ENCODE results near the gene GPANK1. TPM values are rescaled to one million over a fixed set of nuclear protein-coding genes. Genes with fewer than 3 reads are reported as not detected.

GPANK1 gene
- total and polyA plus RNA-seq, 2 of the 4 experiments (the other 2 are of a cell fraction) = 6.1 to 13.8 TPM

Small RNA genes lying within 50 kb of the gene (microRNA-seq; reads per million reads assigned to microRNA genes)
- 0.37 to 1.0 reads per million in 2 experiments for gene MIR4646 (ENCODE audit: insufficient read depth in 1 of 2, insufficient read length in 1 of 2, unreplicated experiment in 1 of 2)
- 0 to 0.37 reads per million in 2 experiments for gene MIR6832 (ENCODE audit: insufficient read depth in 1 of 2, insufficient read length in 1 of 2, unreplicated experiment in 1 of 2)
- gene RF00019 (ENCODE audit: insufficient read depth, insufficient read length) = not detected
- 4.1 reads per million for gene SNORA38 (ENCODE audit: insufficient read depth, insufficient read length)
- not detected for gene UQCRHP1 (ENCODE audit: insufficient read depth, insufficient read length)

Small RNA genes lying within 50 kb of the gene (small RNA-seq; reads per million reads assigned to genes)
- gene MIR4646 (0 reads per million in 5 experiments), gene MIR6832 (0 to 0.76 (median 0) reads per million in 5 experiments), gene RF00019 (0 reads per million in 5 experiments), gene SNORA38 (6.6 to 379 (median 25.4) reads per million in 5 experiments), gene UQCRHP1 (0 reads per million in 5 experiments)

Other genes with a start within 250 kb of the GPANK1 start
Only the 30 nearest of the 37 such genes appear.
- not detected in 2 replicates for gene MCCD1, start 136.0 kb downstream of the GPANK1 start, total RNA-seq (2012; rRNA removed)
- gene MCCD1, start 136.0 kb downstream of the GPANK1 start, polyA plus RNA-seq (2012; rRNA removed) = not detected in 2 replicates
- 640 and 796 TPM in 2 replicates for gene DDX39B, start 123.0 kb downstream of the GPANK1 start, total RNA-seq (2012; rRNA removed)
- 371 and 477 TPM in 2 replicates for gene DDX39B, start 123.0 kb downstream of the GPANK1 start, polyA plus RNA-seq (2012; rRNA removed)
- 1.4 and 3.1 TPM in 2 replicates for gene ATP6V1G2, start 118.4 kb downstream of the GPANK1 start, total RNA-seq (2012; rRNA removed)
- 4.8 and 6.5 TPM in 2 replicates for gene ATP6V1G2, start 118.4 kb downstream of the GPANK1 start, polyA plus RNA-seq (2012; rRNA removed)
- gene NFKBIL1, start 117.4 kb downstream of the GPANK1 start, total RNA-seq (2012; rRNA removed) = 10.0 and 10.8 TPM in 2 replicates
- 7.8 and 9.5 TPM in 2 replicates for gene NFKBIL1, start 117.4 kb downstream of the GPANK1 start, polyA plus RNA-seq (2012; rRNA removed)
- gene LTA, start 92.7 kb downstream of the GPANK1 start, total RNA-seq (2012; rRNA removed) = not detected in 2 replicates
- not detected in 2 replicates for gene LTA, start 92.7 kb downstream of the GPANK1 start, polyA plus RNA-seq (2012; rRNA removed)
- not detected in 2 replicates for gene TNF, start 89.4 kb downstream of the GPANK1 start, total RNA-seq (2012; rRNA removed)
- gene TNF, start 89.4 kb downstream of the GPANK1 start, polyA plus RNA-seq (2012; rRNA removed) = not detected in 2 replicates
- not detected in 2 replicates for gene LTB, start 82.6 kb downstream of the GPANK1 start, total RNA-seq (2012; rRNA removed)
- not detected in 2 replicates for gene LTB, start 82.6 kb downstream of the GPANK1 start, polyA plus RNA-seq (2012; rRNA removed)
- not detected in 2 replicates for gene LST1, start 78.7 kb downstream of the GPANK1 start, total RNA-seq (2012; rRNA removed)
- gene LST1, start 78.7 kb downstream of the GPANK1 start, polyA plus RNA-seq (2012; rRNA removed) = not detected in 2 replicates
- not detected in 2 replicates for gene NCR3, start 72.0 kb downstream of the GPANK1 start, total RNA-seq (2012; rRNA removed)
- gene NCR3, start 72.0 kb downstream of the GPANK1 start, polyA plus RNA-seq (2012; rRNA removed) = not detected in 2 replicates
- gene AIF1, start 49.8 kb downstream of the GPANK1 start, total RNA-seq (2012; rRNA removed) = not detected in 2 replicates
- gene AIF1, start 49.8 kb downstream of the GPANK1 start, polyA plus RNA-seq (2012; rRNA removed) = not detected in 2 replicates
- gene PRRC2A, start 44.3 kb downstream of the GPANK1 start, total RNA-seq (2012; rRNA removed) = 7.7 and 8.1 TPM in 2 replicates
- gene PRRC2A, start 44.3 kb downstream of the GPANK1 start, polyA plus RNA-seq (2012; rRNA removed) = 88.6 and 101 TPM in 2 replicates
- 40.7 and 41.4 TPM in 2 replicates for gene BAG6, start 12.3 kb downstream of the GPANK1 start, total RNA-seq (2012; rRNA removed)
- gene BAG6, start 12.3 kb downstream of the GPANK1 start, polyA plus RNA-seq (2012; rRNA removed) = 134 and 151 TPM in 2 replicates
- 0.83 and 1.4 TPM in 2 replicates for gene APOM, start 9.1 kb downstream of the GPANK1 start, total RNA-seq (2012; rRNA removed)
- gene APOM, start 9.1 kb downstream of the GPANK1 start, polyA plus RNA-seq (2012; rRNA removed) = 3.5 and 3.8 TPM in 2 replicates
- gene C6orf47, start 4.2 kb downstream of the GPANK1 start, total RNA-seq (2012; rRNA removed) = 13.1 and 14.2 TPM in 2 replicates
- gene C6orf47, start 4.2 kb downstream of the GPANK1 start, polyA plus RNA-seq (2012; rRNA removed) = 8.9 and 9.0 TPM in 2 replicates
- 218 and 240 TPM in 2 replicates for gene CSNK2B, start 1.1 kb upstream of the GPANK1 start, total RNA-seq (2012; rRNA removed)
- 178 and 194 TPM in 2 replicates for gene CSNK2B, start 1.1 kb upstream of the GPANK1 start, polyA plus RNA-seq (2012; rRNA removed)
- 1.9 and 2.2 TPM in 2 replicates for gene LY6G5B, start 5.0 kb upstream of the GPANK1 start, total RNA-seq (2012; rRNA removed)
- gene LY6G5B, start 5.0 kb upstream of the GPANK1 start, polyA plus RNA-seq (2012; rRNA removed) = 10.2 and 13.6 TPM in 2 replicates
- 0.18 TPM in 1 of 2 replicates, not detected in the other for gene LY6G5C, start 16.1 kb upstream of the GPANK1 start, total RNA-seq (2012; rRNA removed)
- gene LY6G5C, start 16.1 kb upstream of the GPANK1 start, polyA plus RNA-seq (2012; rRNA removed) = 2.0 and 2.1 TPM in 2 replicates
- gene ABHD16A, start 38.3 kb upstream of the GPANK1 start, total RNA-seq (2012; rRNA removed) = 30.3 and 35.1 TPM in 2 replicates
- gene ABHD16A, start 38.3 kb upstream of the GPANK1 start, polyA plus RNA-seq (2012; rRNA removed) = 31.5 and 34.6 TPM in 2 replicates
- gene LY6G6F, start 41.9 kb upstream of the GPANK1 start, total RNA-seq (2012; rRNA removed) = not detected in 2 replicates
- gene LY6G6F, start 41.9 kb upstream of the GPANK1 start, polyA plus RNA-seq (2012; rRNA removed) = not detected in 2 replicates
- gene LY6G6D, start 50.4 kb upstream of the GPANK1 start, total RNA-seq (2012; rRNA removed) = not detected in 2 replicates
- not detected in 2 replicates for gene LY6G6D, start 50.4 kb upstream of the GPANK1 start, polyA plus RNA-seq (2012; rRNA removed)
- gene LY6G6C, start 56.7 kb upstream of the GPANK1 start, total RNA-seq (2012; rRNA removed) = not detected in 2 replicates
- not detected in 2 replicates for gene LY6G6C, start 56.7 kb upstream of the GPANK1 start, polyA plus RNA-seq (2012; rRNA removed)
- not detected in 2 replicates for gene MPIG6B, start 58.4 kb upstream of the GPANK1 start, total RNA-seq (2012; rRNA removed)
- not detected in 2 replicates for gene MPIG6B, start 58.4 kb upstream of the GPANK1 start, polyA plus RNA-seq (2012; rRNA removed)
- 40.0 and 40.7 TPM in 2 replicates for gene DDAH2, start 64.3 kb upstream of the GPANK1 start, total RNA-seq (2012; rRNA removed)
- gene DDAH2, start 64.3 kb upstream of the GPANK1 start, polyA plus RNA-seq (2012; rRNA removed) = 57.9 and 58.4 TPM in 2 replicates
- gene CLIC1, start 71.5 kb upstream of the GPANK1 start, total RNA-seq (2012; rRNA removed) = 992 and 1,185 TPM in 2 replicates
- gene CLIC1, start 71.5 kb upstream of the GPANK1 start, polyA plus RNA-seq (2012; rRNA removed) = 692 and 706 TPM in 2 replicates
- 4.7 and 5.6 TPM in 2 replicates for gene MSH5, start 75.0 kb upstream of the GPANK1 start, total RNA-seq (2012; rRNA removed)
- 14.5 and 15.7 TPM in 2 replicates for gene MSH5, start 75.0 kb upstream of the GPANK1 start, polyA plus RNA-seq (2012; rRNA removed)
- not detected in 2 replicates for gene SAPCD1, start 97.7 kb upstream of the GPANK1 start, total RNA-seq (2012; rRNA removed)
- gene SAPCD1, start 97.7 kb upstream of the GPANK1 start, polyA plus RNA-seq (2012; rRNA removed) = 2.2 and 2.3 TPM in 2 replicates
- gene VWA7, start 112.3 kb upstream of the GPANK1 start, total RNA-seq (2012; rRNA removed) = under 0.01 and 0.28 TPM in 2 replicates
- 1.0 and 1.4 TPM in 2 replicates for gene VWA7, start 112.3 kb upstream of the GPANK1 start, polyA plus RNA-seq (2012; rRNA removed)
- gene VARS1, start 130.8 kb upstream of the GPANK1 start, total RNA-seq (2012; rRNA removed) = 32.2 and 41.2 TPM in 2 replicates
- gene VARS1, start 130.8 kb upstream of the GPANK1 start, polyA plus RNA-seq (2012; rRNA removed) = 39.6 and 42.0 TPM in 2 replicates
- 48.0 and 56.3 TPM in 2 replicates for gene LSM2, start 142.0 kb upstream of the GPANK1 start, total RNA-seq (2012; rRNA removed)
- gene LSM2, start 142.0 kb upstream of the GPANK1 start, polyA plus RNA-seq (2012; rRNA removed) = 55.0 and 61.0 TPM in 2 replicates
- gene HSPA1L, start 150.3 kb upstream of the GPANK1 start, total RNA-seq (2012; rRNA removed) = 1.3 and 1.4 TPM in 2 replicates
- gene HSPA1L, start 150.3 kb upstream of the GPANK1 start, polyA plus RNA-seq (2012; rRNA removed) = 0.97 and 1.0 TPM in 2 replicates

All from IMR-90 (cell line).